HEK293 (cell line): ENCODE measurements around the gene KLHL36.

Experiments used
- CTCF ChIA-PET: fragments of 350-600 bp; formaldehyde crosslinking; extraction: SDS; loops from one replicate; lab custom pipeline; 2021; ENCODE audit warnings: antibody characterized with exemption; lab: Yijun Ruan, JAX
- POLR2A ChIA-PET: fragments of 300-600 bp; formaldehyde crosslinking; extraction: SDS; loops from one replicate; lab custom pipeline; 2020; ENCODE audit warnings: antibody characterized with exemption, inconsistent platforms; lab: Yijun Ruan, JAX
- H3K27ac ChIP-seq: fragments of 200-500 bp; sonication (Bioruptor generic); 2 replicates; pipeline ENCODE4 v1.5.1; 2014; ENCODE audit warnings: low read depth, low read length, control low read depth, inconsistent platforms; ENCODE audit errors: extremely low read depth
- H3K36me3 ChIP-seq, 2 experiments: fragments of 200-500 bp in 1 of 2; sonication (Bioruptor generic) in 1 of 2; 1 replicate in 1 of 2; 2 replicates in 1 of 2; pipeline ENCODE4 v1.5.1; 2014 to 2017; ENCODE audit warnings: inconsistent platforms in 2 of 2, low read length in 2 of 2; ENCODE audit not compliant: control insufficient read depth in 2 of 2, insufficient read depth in 1 of 2
- H3K4me1 ChIP-seq: fragments of 200-500 bp; sonication (Bioruptor generic); 2 replicates; pipeline ENCODE4 v1.5.1; 2014; ENCODE audit warnings: mild to moderate bottlenecking, low read length, inconsistent platforms; ENCODE audit not compliant: control insufficient read depth, insufficient read depth
- H3K4me3 ChIP-seq: 2 replicates; pipeline ENCODE4 v1.5.1; 2011; ENCODE audit warnings: low read depth, mild to moderate bottlenecking, control low read depth, low read length, moderate library complexity
- H3K9me3 ChIP-seq: fragments of 200-500 bp; sonication (Bioruptor generic); 2 replicates; pipeline ENCODE4 v1.5.1; 2014; ENCODE audit warnings: low read depth, low read length, inconsistent platforms; ENCODE audit not compliant: control insufficient read depth, insufficient read depth
- GLIS1 ChIP-seq: fragments of 450-650 bp; formaldehyde crosslinking; IDR thresholded peaks from 2 replicates; pipeline ENCODE4 v1.5.1; 2016; ENCODE audit warnings: missing biosample characterization, missing genetic modification characterization
- KLF10 ChIP-seq: fragments of 450-650 bp; IDR thresholded peaks from 2 replicates; pipeline ENCODE4 v1.5.1; 2018; ENCODE audit warnings: missing biosample characterization, mild to moderate bottlenecking, missing genetic modification characterization
- KLF9 ChIP-seq: fragments of 450-650 bp; formaldehyde crosslinking; IDR thresholded peaks from 2 replicates; pipeline ENCODE4 v1.5.1; 2016; ENCODE audit warnings: missing biosample characterization, missing genetic modification characterization, low read depth
- ZNF24 ChIP-seq: fragments of 450-650 bp; formaldehyde crosslinking; IDR thresholded peaks from 2 replicates; pipeline ENCODE4 v1.5.1; 2016; ENCODE audit warnings: missing biosample characterization, missing genetic modification characterization
- ZNF274 ChIP-seq, 2 experiments: fragments of 200-500 bp in 1 of 2; fragments of 450-650 bp in 1 of 2; sonication (Bioruptor generic) in 1 of 2; formaldehyde crosslinking in 1 of 2; IDR thresholded peaks; 2 replicates each; pipeline versions ENCODE4 v1.5.1 to v1.6.1; 2014 to 2016; ENCODE audit warnings: borderline replicate concordance in 1 of 2, inconsistent platforms in 1 of 2, low read length in 1 of 2, missing biosample characterization in 1 of 2, missing genetic modification characterization in 1 of 2
- ZNF473 ChIP-seq: fragments of 450-650 bp; formaldehyde crosslinking; IDR thresholded peaks from 2 replicates; pipeline ENCODE4 v1.5.1; 2017; ENCODE audit warnings: missing biosample characterization, missing genetic modification characterization
- ZNF530 ChIP-seq: fragments of 450-650 bp; formaldehyde crosslinking; IDR thresholded peaks from 2 replicates; pipeline ENCODE4 v1.5.1; 2016; ENCODE audit warnings: low read depth, missing biosample characterization, missing genetic modification characterization
- ZNF544 ChIP-seq: fragments of 450-650 bp; formaldehyde crosslinking; IDR thresholded peaks from 2 replicates; pipeline ENCODE4 v1.5.0; 2017; ENCODE audit warnings: missing biosample characterization, missing genetic modification characterization
- ZNF670 ChIP-seq: fragments of 450-650 bp; formaldehyde crosslinking; IDR thresholded peaks from 2 replicates; pipeline ENCODE4 v1.5.1; 2016; ENCODE audit warnings: missing biosample characterization, missing genetic modification characterization, low read depth
- ZNF768 ChIP-seq: fragments of 450-650 bp; formaldehyde crosslinking; IDR thresholded peaks from 2 replicates; pipeline ENCODE4 v1.5.1; 2018; ENCODE audit warnings: missing biosample characterization, mild to moderate bottlenecking, missing genetic modification characterization
- TF ChIP-seq, protein P1 (sequence below): fragments of 450-650 bp; formaldehyde crosslinking; IDR thresholded peaks from 2 replicates; pipeline ENCODE4 v1.5.1; 2017; ENCODE audit warnings: missing biosample characterization, missing genetic modification characterization
- TF ChIP-seq, protein P2 (sequence below): fragments of 450-650 bp; formaldehyde crosslinking; IDR thresholded peaks from 2 replicates; pipeline ENCODE4 v1.5.1; 2016; ENCODE audit warnings: missing biosample characterization, missing genetic modification characterization
- TF ChIP-seq, protein P3 (sequence below): fragments of 450-650 bp; formaldehyde crosslinking; IDR thresholded peaks from 2 replicates; pipeline ENCODE4 v1.5.1; 2016; ENCODE audit warnings: missing biosample characterization, missing genetic modification characterization
- TF ChIP-seq, protein P4 (sequence below): fragments of 450-650 bp; formaldehyde crosslinking; optimal IDR thresholded peaks from 2 replicates; pipeline ENCODE3; 2016; ENCODE audit warnings: missing biosample characterization, mild to moderate bottlenecking, missing genetic modification characterization
- TF ChIP-seq, protein P5 (sequence below): fragments of 450-650 bp; formaldehyde crosslinking; IDR thresholded peaks from 2 replicates; pipeline ENCODE4 v1.5.1; 2017; ENCODE audit warnings: missing biosample characterization, missing genetic modification characterization

KLHL36 gene

DNA sequence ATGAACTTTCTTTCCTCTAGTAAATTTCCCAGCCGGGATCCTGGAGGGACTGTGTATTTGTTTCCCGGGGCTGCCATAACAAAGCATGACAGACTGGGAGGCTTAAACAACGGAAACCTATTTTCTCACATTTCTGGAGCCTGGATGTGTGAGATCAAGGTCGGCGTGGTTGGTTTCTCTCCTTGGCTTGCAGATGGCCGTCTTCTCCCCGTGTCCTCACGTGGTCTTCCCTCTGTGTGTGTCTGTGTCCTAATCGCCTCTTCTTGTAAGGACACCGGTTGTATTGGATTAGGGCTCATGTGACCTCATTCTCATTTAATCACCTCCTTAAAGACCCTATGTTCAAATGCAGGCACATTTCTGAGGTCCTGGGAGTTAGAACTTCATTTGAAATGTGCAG is 29.5 kb downstream of the KLHL36 start (continued):
- TF ChIP-seq, protein P1, sequence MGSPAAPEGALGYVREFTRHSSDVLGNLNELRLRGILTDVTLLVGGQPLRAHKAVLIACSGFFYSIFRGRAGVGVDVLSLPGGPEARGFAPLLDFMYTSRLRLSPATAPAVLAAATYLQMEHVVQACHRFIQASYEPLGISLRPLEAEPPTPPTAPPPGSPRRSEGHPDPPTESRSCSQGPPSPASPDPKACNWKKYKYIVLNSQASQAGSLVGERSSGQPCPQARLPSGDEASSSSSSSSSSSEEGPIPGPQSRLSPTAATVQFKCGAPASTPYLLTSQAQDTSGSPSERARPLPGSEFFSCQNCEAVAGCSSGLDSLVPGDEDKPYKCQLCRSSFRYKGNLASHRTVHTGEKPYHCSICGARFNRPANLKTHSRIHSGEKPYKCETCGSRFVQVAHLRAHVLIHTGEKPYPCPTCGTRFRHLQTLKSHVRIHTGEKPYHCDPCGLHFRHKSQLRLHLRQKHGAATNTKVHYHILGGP, result no peak
- no peak for TF ChIP-seq GLIS1 (tag by site-specific recombination)
- TF ChIP-seq ZNF24 (tag by site-specific recombination), result no peak
- TF ChIP-seq, protein P2, sequence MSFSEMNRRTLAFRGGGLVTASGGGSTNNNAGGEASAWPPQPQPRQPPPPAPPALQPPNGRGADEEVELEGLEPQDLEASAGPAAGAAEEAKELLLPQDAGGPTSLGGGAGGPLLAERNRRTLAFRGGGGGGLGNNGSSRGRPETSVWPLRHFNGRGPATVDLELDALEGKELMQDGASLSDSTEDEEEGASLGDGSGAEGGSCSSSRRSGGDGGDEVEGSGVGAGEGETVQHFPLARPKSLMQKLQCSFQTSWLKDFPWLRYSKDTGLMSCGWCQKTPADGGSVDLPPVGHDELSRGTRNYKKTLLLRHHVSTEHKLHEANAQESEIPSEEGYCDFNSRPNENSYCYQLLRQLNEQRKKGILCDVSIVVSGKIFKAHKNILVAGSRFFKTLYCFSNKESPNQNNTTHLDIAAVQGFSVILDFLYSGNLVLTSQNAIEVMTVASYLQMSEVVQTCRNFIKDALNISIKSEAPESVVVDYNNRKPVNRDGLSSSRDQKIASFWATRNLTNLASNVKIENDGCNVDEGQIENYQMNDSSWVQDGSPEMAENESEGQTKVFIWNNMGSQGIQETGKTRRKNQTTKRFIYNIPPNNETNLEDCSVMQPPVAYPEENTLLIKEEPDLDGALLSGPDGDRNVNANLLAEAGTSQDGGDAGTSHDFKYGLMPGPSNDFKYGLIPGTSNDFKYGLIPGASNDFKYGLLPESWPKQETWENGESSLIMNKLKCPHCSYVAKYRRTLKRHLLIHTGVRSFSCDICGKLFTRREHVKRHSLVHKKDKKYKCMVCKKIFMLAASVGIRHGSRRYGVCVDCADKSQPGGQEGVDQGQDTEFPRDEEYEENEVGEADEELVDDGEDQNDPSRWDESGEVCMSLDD (tag by site-specific recombination), result no peak
- no peak for TF ChIP-seq ZNF473 (tag by site-specific recombination)

DNA sequence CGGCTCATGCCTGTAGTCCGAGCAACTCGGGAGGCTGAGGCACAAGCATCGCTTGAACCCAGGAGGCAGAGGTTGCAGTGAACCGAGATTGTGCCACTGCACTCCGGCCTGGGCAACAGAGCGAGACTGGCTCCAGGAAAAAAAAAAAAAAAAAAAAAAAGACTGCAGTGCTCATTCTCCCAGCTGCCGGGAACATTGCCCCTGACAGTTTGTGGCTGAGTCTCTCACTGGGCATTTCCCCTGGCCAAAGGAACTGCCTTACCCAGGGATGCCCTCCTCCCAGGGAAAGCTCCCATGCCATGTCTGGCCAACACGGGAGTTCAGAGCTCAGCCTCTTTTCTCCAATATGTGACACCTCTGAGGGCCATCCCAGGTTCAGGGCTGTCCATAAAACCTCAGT is 30.2 kb downstream of the KLHL36 start:
- no peak for TF ChIP-seq ZNF544
- TF ChIP-seq ZNF473 (tag by site-specific recombination), result no peak
- TF ChIP-seq, protein P3, sequence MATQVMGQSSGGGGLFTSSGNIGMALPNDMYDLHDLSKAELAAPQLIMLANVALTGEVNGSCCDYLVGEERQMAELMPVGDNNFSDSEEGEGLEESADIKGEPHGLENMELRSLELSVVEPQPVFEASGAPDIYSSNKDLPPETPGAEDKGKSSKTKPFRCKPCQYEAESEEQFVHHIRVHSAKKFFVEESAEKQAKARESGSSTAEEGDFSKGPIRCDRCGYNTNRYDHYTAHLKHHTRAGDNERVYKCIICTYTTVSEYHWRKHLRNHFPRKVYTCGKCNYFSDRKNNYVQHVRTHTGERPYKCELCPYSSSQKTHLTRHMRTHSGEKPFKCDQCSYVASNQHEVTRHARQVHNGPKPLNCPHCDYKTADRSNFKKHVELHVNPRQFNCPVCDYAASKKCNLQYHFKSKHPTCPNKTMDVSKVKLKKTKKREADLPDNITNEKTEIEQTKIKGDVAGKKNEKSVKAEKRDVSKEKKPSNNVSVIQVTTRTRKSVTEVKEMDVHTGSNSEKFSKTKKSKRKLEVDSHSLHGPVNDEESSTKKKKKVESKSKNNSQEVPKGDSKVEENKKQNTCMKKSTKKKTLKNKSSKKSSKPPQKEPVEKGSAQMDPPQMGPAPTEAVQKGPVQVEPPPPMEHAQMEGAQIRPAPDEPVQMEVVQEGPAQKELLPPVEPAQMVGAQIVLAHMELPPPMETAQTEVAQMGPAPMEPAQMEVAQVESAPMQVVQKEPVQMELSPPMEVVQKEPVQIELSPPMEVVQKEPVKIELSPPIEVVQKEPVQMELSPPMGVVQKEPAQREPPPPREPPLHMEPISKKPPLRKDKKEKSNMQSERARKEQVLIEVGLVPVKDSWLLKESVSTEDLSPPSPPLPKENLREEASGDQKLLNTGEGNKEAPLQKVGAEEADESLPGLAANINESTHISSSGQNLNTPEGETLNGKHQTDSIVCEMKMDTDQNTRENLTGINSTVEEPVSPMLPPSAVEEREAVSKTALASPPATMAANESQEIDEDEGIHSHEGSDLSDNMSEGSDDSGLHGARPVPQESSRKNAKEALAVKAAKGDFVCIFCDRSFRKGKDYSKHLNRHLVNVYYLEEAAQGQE (tag by site-specific recombination), result no peak
- Histone ChIP-seq H3K4me1 (no peaks in the 10 kb centered on the region), H3K36me3 (no peaks in the 10 kb centered on the region), H3K4me3 (no peak overlapping the region), H3K9me3 (no peaks in the 10 kb centered on the region), H3K27ac (no peak overlapping the region)
- ChIA-PET CTCF (interaction anchor here (1.1 kb wide), 1 partner anchor 48 kb away, joined by 4 read pairs; no protein-coding TSS in a partner anchor), POLR2A (no interaction called here)

DNA sequence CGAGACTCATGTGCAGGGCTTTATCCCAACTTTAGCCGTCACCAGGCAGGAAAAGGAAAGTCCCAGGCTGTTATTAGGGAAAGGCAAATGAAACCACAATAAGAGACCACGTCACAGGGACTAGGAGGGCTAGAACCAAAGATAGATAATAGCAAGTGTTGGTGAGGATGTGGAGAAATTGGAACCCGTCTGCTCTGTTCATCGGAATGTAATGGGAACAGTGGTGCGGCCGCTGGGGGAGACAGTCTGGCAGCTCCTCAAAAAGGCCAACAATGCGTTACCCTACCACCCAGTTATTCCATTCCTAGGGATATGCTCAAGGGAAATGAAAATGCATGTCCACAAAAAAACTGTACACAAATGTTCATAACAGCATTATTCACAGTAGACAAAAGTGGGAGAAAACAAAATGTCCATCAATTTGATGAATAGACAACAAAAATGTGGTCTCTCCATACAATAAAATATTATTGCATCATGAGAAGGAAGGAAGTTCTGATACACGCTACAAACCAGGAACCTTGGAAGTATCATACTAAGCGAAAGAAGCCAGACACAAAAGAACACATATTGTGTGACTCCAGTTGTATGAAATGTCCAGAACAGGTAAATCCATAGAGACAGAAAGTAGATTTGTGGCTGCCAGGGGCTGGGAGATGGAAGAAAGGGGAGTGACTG is 32.0 kb downstream of the KLHL36 start:
- no peaks in the 10 kb centered on the region for H3K36me3 ChIP-seq
- no peaks in the 10 kb centered on the region for H3K4me1 ChIP-seq
- no peaks in the 10 kb centered on the region for H3K9me3 ChIP-seq
- POLR2A ChIA-PET, result no interaction called here
- H3K4me3 ChIP-seq, result no peak overlapping the region
- CTCF ChIA-PET, result interaction anchor here (0.5 to 2.6 kb wide), 3 partner anchors 8 to 59 kb away, joined by 3 to 21 read pairs (median 4); no protein-coding TSS in a partner anchor
- no peak overlapping the region for H3K27ac ChIP-seq
- TF ChIP-seq ZNF544 (no peak), ZNF274 (IDR thresholded peaks at IDR 0.05; ENCODE audit: low read length) (no peak), ZNF274 (tag by site-specific recombination; IDR thresholded peaks at IDR 0.05; ENCODE audit: borderline replicate concordance) (no peak), ZNF670 (no peak), KLF10 (no peak), ZNF530 (tag by site-specific recombination) (no peak), KLF9 (tag by site-specific recombination) (no peak), ZNF768 (tag by site-specific recombination) (no peak)
- TF ChIP-seq, protein P4, sequence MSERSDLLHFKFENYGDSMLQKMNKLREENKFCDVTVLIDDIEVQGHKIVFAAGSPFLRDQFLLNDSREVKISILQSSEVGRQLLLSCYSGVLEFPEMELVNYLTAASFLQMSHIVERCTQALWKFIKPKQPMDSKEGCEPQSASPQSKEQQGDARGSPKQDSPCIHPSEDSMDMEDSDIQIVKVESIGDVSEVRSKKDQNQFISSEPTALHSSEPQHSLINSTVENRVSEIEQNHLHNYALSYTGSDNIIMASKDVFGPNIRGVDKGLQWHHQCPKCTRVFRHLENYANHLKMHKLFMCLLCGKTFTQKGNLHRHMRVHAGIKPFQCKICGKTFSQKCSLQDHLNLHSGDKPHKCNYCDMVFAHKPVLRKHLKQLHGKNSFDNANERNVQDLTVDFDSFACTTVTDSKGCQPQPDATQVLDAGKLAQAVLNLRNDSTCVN (tag by site-specific recombination), result no peak
- TF ChIP-seq, protein P2 (tag by site-specific recombination), result no peak
- TF ChIP-seq, protein P5, sequence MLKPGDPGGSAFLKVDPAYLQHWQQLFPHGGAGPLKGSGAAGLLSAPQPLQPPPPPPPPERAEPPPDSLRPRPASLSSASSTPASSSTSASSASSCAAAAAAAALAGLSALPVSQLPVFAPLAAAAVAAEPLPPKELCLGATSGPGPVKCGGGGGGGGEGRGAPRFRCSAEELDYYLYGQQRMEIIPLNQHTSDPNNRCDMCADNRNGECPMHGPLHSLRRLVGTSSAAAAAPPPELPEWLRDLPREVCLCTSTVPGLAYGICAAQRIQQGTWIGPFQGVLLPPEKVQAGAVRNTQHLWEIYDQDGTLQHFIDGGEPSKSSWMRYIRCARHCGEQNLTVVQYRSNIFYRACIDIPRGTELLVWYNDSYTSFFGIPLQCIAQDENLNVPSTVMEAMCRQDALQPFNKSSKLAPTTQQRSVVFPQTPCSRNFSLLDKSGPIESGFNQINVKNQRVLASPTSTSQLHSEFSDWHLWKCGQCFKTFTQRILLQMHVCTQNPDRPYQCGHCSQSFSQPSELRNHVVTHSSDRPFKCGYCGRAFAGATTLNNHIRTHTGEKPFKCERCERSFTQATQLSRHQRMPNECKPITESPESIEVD, result no peak
